Breast epithelium (tissue), 3 donors: ENCODE results near the gene SOCS7.

Experiments
- CTCF ChIP-seq, 3 donors: fragments of 450-650 bp; IDR thresholded peaks; one replicate each; pipeline ENCODE4 v1.5.1; 2016 to 2017; ENCODE audit warnings: antibody characterized with exemption in 3 of 3, mild to moderate bottlenecking in 3 of 3, moderate library complexity in 3 of 3
- POLR2A ChIP-seq: fragments of 450-650 bp; IDR thresholded peaks from one replicate; pipeline ENCODE4 v1.6.1; 2016; ENCODE audit warnings: antibody characterized with exemption, mild to moderate bottlenecking, moderate library complexity

- TF ChIP-seq CTCF (IDR thresholded peaks at IDR 0.05), result no peak
- no peak for TF ChIP-seq POLR2A
Observed at GRCh38 chr17:38430316-38430715, 78.7 kb downstream of the SOCS7 start.
